Measurements from ENCODE around the gene SRP72. TPM values are rescaled to one million over a fixed set of nuclear protein-coding genes. Genes with fewer than 3 reads are reported as not detected.
"Not testable (repeated sequence)": the region's sequence is repeated elsewhere in the genome, so short reads cannot be mapped to it uniquely, and the experiment has no call there.

The SRP72 gene
- total RNA-seq, 1 experiment from 2014 or later = 92.4 TPM

- no peaks in the 10 kb centered on the region for H3K9me2 ChIP-seq (ENCODE audit: insufficient read depth)
- H3K27me3 ChIP-seq (ENCODE audit: insufficient read depth, low read depth) = no peaks in the 10 kb centered on the region
- no peak overlapping the region for H3K27ac ChIP-seq
- peaks cover 44% of the 10 kb centered on the region for H3K79me2 ChIP-seq (ENCODE audit: low read depth)
- POLR2A ChIA-PET (ENCODE audit: unreplicated experiment) = no interaction called here
- no TSS peak for BruUV-seq (replicated peaks)
- peaks cover 25% of the 10 kb centered on the region; the same call in 1 of the 2 replicates for H3F3A ChIP-seq (ENCODE audit: insufficient read depth, low read depth)
- no peaks in the 10 kb centered on the region for H3K9me3 ChIP-seq (ENCODE audit: insufficient read depth, low read depth)
- peaks cover 15% of the 10 kb centered on the region for H3K4me1 ChIP-seq (replicated peaks; ENCODE audit: insufficient read depth)
- H3K36me3 ChIP-seq (ENCODE audit: low read depth) = peaks cover 18% of the 10 kb centered on the region
- no peak overlapping the region for H3K4me3 ChIP-seq
- TF ChIP-seq EZH2 (IDR thresholded peaks at IDR 0.05; ENCODE audit: low read depth) (no peak), CTCF (conservative IDR thresholded peaks at IDR 0.05) (no peak)
- no peak overlapping the region for H2AFZ ChIP-seq
- intact Hi-C loops (cut with micrococcal nuclease; ENCODE audit: unreplicated experiment) = no loop called here
- DNase-seq = no peak
- 0 out of 2 replicates have a peak, but pooled peaks cover 5% of the 10 kb centered on the region for H4K20me1 ChIP-seq (ENCODE audit: insufficient read depth)
- CTCF ChIA-PET = no interaction called here
- no peak overlapping the region for H3K4me2 ChIP-seq
Measured at GRCh38 chr4:56463711-56464110, 3.7 kb upstream of the SRP72 start.

DNA sequence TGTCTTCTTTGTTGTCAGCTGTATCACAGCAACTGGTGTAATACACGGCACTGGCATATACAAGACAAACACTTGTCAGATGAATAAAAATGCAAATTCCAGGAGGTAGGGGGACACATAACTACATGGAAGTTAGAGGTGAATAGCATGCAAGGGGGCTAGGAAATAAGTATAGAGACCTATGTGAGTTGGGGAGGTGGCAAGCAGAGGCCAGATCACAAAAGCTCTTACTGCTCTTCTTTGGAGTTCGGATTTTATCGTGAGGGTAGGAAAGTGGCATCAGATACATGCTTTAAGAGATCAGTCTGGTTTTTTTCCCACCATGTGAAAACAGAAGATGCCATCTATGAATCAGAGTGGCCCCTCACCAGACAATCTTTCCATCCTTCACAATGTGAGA is 2.8 kb upstream of the SRP72 start:
- TF ChIP-seq EZH2 (IDR thresholded peaks at IDR 0.05; ENCODE audit: low read depth) (no peak), CTCF (conservative IDR thresholded peaks at IDR 0.05) (no peak)
- no peak overlapping the region for H3K27ac ChIP-seq
- POLR2A ChIA-PET (ENCODE audit: unreplicated experiment) = no interaction called here
- CTCF ChIA-PET = no interaction called here
- DNase-seq = no peak
- H3K4me1 ChIP-seq (replicated peaks; ENCODE audit: insufficient read depth) = peaks cover 23% of the 10 kb centered on the region
- intact Hi-C loops (cut with micrococcal nuclease; ENCODE audit: unreplicated experiment) = no loop called here
- no peak overlapping the region for H3K4me3 ChIP-seq
- H3K27me3 ChIP-seq (ENCODE audit: insufficient read depth, low read depth) = no peaks in the 10 kb centered on the region
- H3F3A ChIP-seq (ENCODE audit: insufficient read depth, low read depth) = peaks cover 25% of the 10 kb centered on the region; the same call in 1 of the 2 replicates
- peaks cover 21% of the 10 kb centered on the region for H3K36me3 ChIP-seq (ENCODE audit: low read depth)
- H3K9me2 ChIP-seq (ENCODE audit: insufficient read depth) = no peaks in the 10 kb centered on the region
- 0 out of 2 replicates have a peak, but pooled peaks cover 9% of the 10 kb centered on the region for H4K20me1 ChIP-seq (ENCODE audit: insufficient read depth)
- H3K9me3 ChIP-seq (ENCODE audit: insufficient read depth, low read depth) = no peaks in the 10 kb centered on the region
- H3K79me2 ChIP-seq (ENCODE audit: low read depth) = peaks cover 53% of the 10 kb centered on the region
- peak overlapping the region; percentile 87 for H3K4me2 ChIP-seq
- BruUV-seq (replicated peaks) = no TSS peak
- no peak overlapping the region for H2AFZ ChIP-seq

- H3K27ac ChIP-seq = peak overlapping the region; percentile 54
- peaks cover 26% of the 10 kb centered on the region for H3K4me1 ChIP-seq (replicated peaks; ENCODE audit: insufficient read depth)
- H3K9me3 ChIP-seq (ENCODE audit: insufficient read depth, low read depth) = no peaks in the 10 kb centered on the region
- H3K9me2 ChIP-seq (ENCODE audit: insufficient read depth) = no peaks in the 10 kb centered on the region
- H3K27me3 ChIP-seq (ENCODE audit: insufficient read depth, low read depth) = no peaks in the 10 kb centered on the region
- no peak overlapping the region for H2AFZ ChIP-seq
- TF ChIP-seq EZH2 (IDR thresholded peaks at IDR 0.05; ENCODE audit: low read depth) (no peak), CTCF (conservative IDR thresholded peaks at IDR 0.05) (no peak)
- H4K20me1 ChIP-seq (ENCODE audit: insufficient read depth) = 0 out of 2 replicates have a peak, but pooled peaks cover 9% of the 10 kb centered on the region
- H3K36me3 ChIP-seq (ENCODE audit: low read depth) = peaks cover 19% of the 10 kb centered on the region; the same call in 1 of the 2 replicates
- no TSS peak for BruUV-seq (replicated peaks)
- intact Hi-C loops (cut with micrococcal nuclease; ENCODE audit: unreplicated experiment) = no loop called here
- DNase-seq = peak; percentile 2 to 55
- peak overlapping the region; percentile 87 for H3K4me2 ChIP-seq
- CTCF ChIA-PET = interaction anchor here (0.6 kb wide), 1 partner anchor 303 kb away, joined by 3 read pairs; no protein-coding TSS in a partner anchor
- H3F3A ChIP-seq (ENCODE audit: insufficient read depth, low read depth) = peaks cover 25% of the 10 kb centered on the region; the same call in 1 of the 2 replicates
- peak overlapping the region; percentile 96 for H3K4me3 ChIP-seq
- peaks cover 64% of the 10 kb centered on the region for H3K79me2 ChIP-seq (ENCODE audit: low read depth)
- POLR2A ChIA-PET (ENCODE audit: unreplicated experiment) = interaction anchor here (0.6 to 0.8 kb wide), 4 partner anchors 30 to 865 kb away, joined by 3 to 11 read pairs (median 4); partner anchors contain the start of genes PAICS and PPAT
Measured at GRCh38 chr4:56465599-56466295, 1.7 kb upstream of the SRP72 start.

GRCh38 chr4:56466296-56466761 is 1.1 kb upstream of the SRP72 start:
- H3K79me2 ChIP-seq (ENCODE audit: low read depth) = peaks cover 69% of the 10 kb centered on the region
- peak; percentile 31 to 90 for DNase-seq
- H2AFZ ChIP-seq = peak overlapping the region; percentile 86; the same call in 1 of the 2 replicates
- peaks cover 24% of the 10 kb centered on the region; the same call in 1 of the 2 replicates for H3F3A ChIP-seq (ENCODE audit: insufficient read depth, low read depth)
- intact Hi-C loops (cut with micrococcal nuclease; ENCODE audit: unreplicated experiment); H3K9me3 ChIP-seq (ENCODE audit: insufficient read depth, low read depth); H3K27me3 ChIP-seq (ENCODE audit: insufficient read depth, low read depth); BruUV-seq (replicated peaks); H4K20me1 ChIP-seq (ENCODE audit: insufficient read depth); H3K9me2 ChIP-seq (ENCODE audit: insufficient read depth): not testable (repeated sequence)
- peaks cover 21% of the 10 kb centered on the region for H3K36me3 ChIP-seq (ENCODE audit: low read depth)
- peak overlapping the region; percentile 98 for H3K27ac ChIP-seq
- peak overlapping the region; percentile 87 for H3K4me2 ChIP-seq
- ChIA-PET POLR2A (ENCODE audit: unreplicated experiment) (interaction anchor here (0.6 to 0.8 kb wide), 3 partner anchors 29 to 338 kb away, joined by 5 to 12 read pairs (median 11); partner anchors contain the start of genes PAICS and PPAT), CTCF (interaction anchor here (0.6 kb wide), 1 partner anchor 303 kb away, joined by 3 read pairs; no protein-coding TSS in a partner anchor)
- H3K4me3 ChIP-seq = peak overlapping the region; percentile 96
- peaks cover 26% of the 10 kb centered on the region for H3K4me1 ChIP-seq (replicated peaks; ENCODE audit: insufficient read depth)

Measured in PC-9 (cell line).